K562 (cell line): ENCODE measurements around the gene ITGAE. TPM values are rescaled to one million over a fixed set of nuclear protein-coding genes. Genes with fewer than 3 reads are reported as not detected.

ENCODE experiments used
- CBFB ChIP-seq: sonication (generic); formaldehyde crosslinking; IDR thresholded peaks from 2 replicates; pipeline ENCODE4 v1.4.0; 2020; ENCODE audit warnings: mild to moderate bottlenecking, missing genetic modification reagents
- DNMT1 ChIP-seq: fragments of 450-650 bp; IDR thresholded peaks from 2 replicates; pipeline ENCODE4 v1.6.1; 2016; ENCODE audit warnings: antibody characterized with exemption, mild to moderate bottlenecking
- ESRRB ChIP-seq: fragments of 250-450 bp; sonication (Bioruptor Pico); IDR thresholded peaks from 2 replicates; pipeline ENCODE4 v1.5.0; 2020; ENCODE audit warnings: mild to moderate bottlenecking, moderate library complexity, borderline replicate concordance
- HINFP ChIP-seq: fragments of 450-650 bp; conservative IDR thresholded peaks from 2 replicates; pipeline ENCODE4 v1.6.1; 2016; ENCODE audit warnings: missing genetic modification characterization, low read depth, mild to moderate bottlenecking, control low read depth, missing compliant biosample characterization
- MBD1 ChIP-seq: fragments of 250-450 bp; sonication (Bioruptor Pico); IDR thresholded peaks from 2 replicates; pipeline ENCODE4 v1.8.0; 2022; ENCODE audit warnings: inconsistent platforms
- MIER1 ChIP-seq: fragments of 450-650 bp; IDR thresholded peaks from 2 replicates; pipeline ENCODE4 v1.6.1; 2016; ENCODE audit warnings: antibody characterized with exemption, mild to moderate bottlenecking, low read depth
- PKNOX1 ChIP-seq: fragments of 450-650 bp; IDR thresholded peaks from 2 replicates; pipeline ENCODE4 v1.6.1; 2016
- ZKSCAN3 ChIP-seq: fragments of 250-450 bp; sonication (Bioruptor Pico); IDR thresholded peaks from 2 replicates; pipeline ENCODE4 v1.4.0; 2020
- ZNF316 ChIP-seq: fragments of 450-650 bp; IDR thresholded peaks from 2 replicates; pipeline ENCODE4 v1.6.1; 2016
- ZNF318 ChIP-seq, 2 experiments: fragments of 450-650 bp; IDR thresholded peaks; 2 replicates each; pipeline ENCODE4 v1.6.1; 2016; ENCODE audit warnings: mild to moderate bottlenecking in 2 of 2, borderline replicate concordance in 1 of 2, low read depth in 1 of 2, moderate library complexity in 1 of 2
- polyA plus RNA-seq, 8 experiments: library from polyadenylated mRNA; depleted of rRNA in 4 of 8; stranded (reverse) in 5 of 8; unstranded in 3 of 8; fragments of >200 nt; fragmentation: Nextera tagmentation in 2 of 8; fragmentation: Illumina TruSeq in 1 of 8; extraction: Ambion mirVana in 2 of 8; extraction: Trizol in 1 of 8; gene quantifications; 2 replicates each; pipeline versions ENCODE4 v1.2.1 to v1.2.3, GENCODE V29; 2011 to 2014; ENCODE audit warnings: inconsistent platforms in 1 of 8, missing spikeins in 1 of 8
- total RNA-seq, 7 experiments: library from RNA; depleted of rRNA in 6 of 7; stranded (reverse); fragments of >200 nt in 6 of 7; fragmentation: Illumina TruSeq in 2 of 7; extraction: Trizol in 2 of 7; gene quantifications; 2 replicates each; pipeline versions ENCODE4 v1.2.1 to v1.2.3, GENCODE V29; 2011 to 2021; ENCODE audit warnings: low replicate concordance in 1 of 7

Gene ITGAE
- total and polyA plus RNA-seq, 9 of the 15 experiments (the other 6 are each of a cell fraction or from before 2014, with no cell fraction given) = 14.8 to 160 (median 27.0) TPM

GRCh38 chr17:3828151-3828851 is 27.3 kb upstream of the ITGAE start (continued):
- TF ChIP-seq ZNF318 (IDR thresholded peaks at IDR 0.05; ENCODE audit: borderline replicate concordance in 1 of 2, low read depth in 1 of 2) (no peak), HINFP (tag) (no peak), ZKSCAN3 (CRISPR knock-in tag) (no peak), DNMT1 (no peak), MBD1 (CRISPR knock-in tag) (no peak), CBFB (CRISPR knock-in tag) (no peak), MIER1 (no peak), ESRRB (no peak), ZNF316 (no peak), PKNOX1 (no peak)
